Keratinocyte (primary cell): Measurements from ENCODE around the gene SEPTIN5. TPM values are rescaled to one million over a fixed set of nuclear protein-coding genes. Genes with fewer than 3 reads are reported as not detected.

Experiments
- DNase-seq: peaks from one replicate; pipeline ENCODE4 v3.0.0-alpha.2; 2011; ENCODE audit warnings: low read depth, missing footprints, low spot score
- FAIRE-seq: peaks from 2 replicates; lab custom pipeline; 2011; peaks lifted over from hg19 to GRCh38; lab: Jason Lieb, UNC
- H2AFZ ChIP-seq: 2 replicates; pipeline ENCODE4 v1.6.0; 2012; ENCODE audit warnings: low read length, control low read depth, inconsistent platforms; ENCODE audit not compliant: control insufficient read depth
- H3K27ac ChIP-seq: 2 replicates; pipeline ENCODE4 v1.5.1; 2011; ENCODE audit warnings: low read length; ENCODE audit not compliant: control insufficient read depth, insufficient read depth
- H3K27me3 ChIP-seq: 3 replicates; pipeline ENCODE4 v1.6.0; 2011; ENCODE audit warnings: low read length; ENCODE audit not compliant: control insufficient read depth, insufficient read depth; ENCODE audit errors: extremely low read depth
- H3K36me3 ChIP-seq, 2 experiments: 2 replicates in 1 of 2; 3 replicates in 1 of 2; pipeline ENCODE4 v1.5.1; 2011; ENCODE audit warnings: low read length in 2 of 2, mild to moderate bottlenecking in 1 of 2; ENCODE audit not compliant: control insufficient read depth in 2 of 2, insufficient read depth in 2 of 2; ENCODE audit errors: extremely low read depth in 1 of 2
- H3K4me1 ChIP-seq: 3 replicates; pipeline ENCODE4 v1.5.1; 2011; ENCODE audit warnings: low read length; ENCODE audit not compliant: control insufficient read depth, insufficient read depth; ENCODE audit errors: extremely low read depth
- H3K4me2 ChIP-seq: 3 replicates; pipeline ENCODE4 v1.6.0; 2011; ENCODE audit warnings: low read depth, low read length; ENCODE audit not compliant: control insufficient read depth, insufficient read depth; ENCODE audit errors: extremely low read depth
- H3K4me3 ChIP-seq, 3 experiments: fragments of 200-600 bp in 1 of 3; sonication (generic) in 1 of 3; 2 replicates in 2 of 3; 3 replicates in 1 of 3; pipeline ENCODE4 v1.5.1; 2011 to 2016; ENCODE audit warnings: low read length in 3 of 3, mild to moderate bottlenecking in 3 of 3, control low read depth in 2 of 3, inconsistent platforms in 1 of 3, low read depth in 1 of 3, mixed read lengths in 1 of 3, mixed run types in 1 of 3, moderate library complexity in 1 of 3; ENCODE audit not compliant: control insufficient read depth in 2 of 3, insufficient read depth in 2 of 3; ENCODE audit errors: extremely low read depth in 1 of 3
- H3K79me2 ChIP-seq: 2 replicates; pipeline ENCODE4 v1.6.0; 2012; ENCODE audit warnings: low read length; ENCODE audit not compliant: control insufficient read depth, insufficient read depth
- H3K9ac ChIP-seq: 3 replicates; pipeline ENCODE4 v1.6.0; 2011; ENCODE audit warnings: low read length; ENCODE audit not compliant: control insufficient read depth, insufficient read depth; ENCODE audit errors: extremely low read depth
- H3K9me1 ChIP-seq: 3 replicates; pipeline ENCODE4 v1.6.0; 2011; ENCODE audit warnings: low read length; ENCODE audit not compliant: control insufficient read depth, insufficient read depth; ENCODE audit errors: extremely low read depth
- H3K9me3 ChIP-seq: 2 replicates; pipeline ENCODE4 v1.5.1; 2012; ENCODE audit warnings: low read depth, low read length; ENCODE audit not compliant: control insufficient read depth
- H4K20me1 ChIP-seq: 3 replicates; pipeline ENCODE4 v1.6.0; 2011; ENCODE audit warnings: low read length; ENCODE audit not compliant: control insufficient read depth, insufficient read depth; ENCODE audit errors: extremely low read depth
- CTCF ChIP-seq, 3 experiments: IDR thresholded peaks in 1 of 3; conservative IDR thresholded peaks in 1 of 3; optimal IDR thresholded peaks in 1 of 3; 2 replicates in 2 of 3; 3 replicates in 1 of 3; pipeline versions ENCODE3 to v1.5.1; 2011; ENCODE audit warnings: low read length in 3 of 3, mild to moderate bottlenecking in 3 of 3, moderate library complexity in 2 of 3, control low read depth in 1 of 3, inconsistent platforms in 1 of 3; ENCODE audit not compliant: insufficient read depth in 2 of 3; ENCODE audit errors: extremely low read depth in 1 of 3
- EZH2 ChIP-seq: IDR thresholded peaks from one replicate; pipeline ENCODE4 v1.6.1; 2012; ENCODE audit warnings: inconsistent platforms, mild to moderate bottlenecking, low read length, moderate library complexity
- dilution Hi-C: fragments of 300-500 bp; cut with MboI; formaldehyde crosslinking; loops from one replicate; pipeline ENCODE4 v1.7.0; 2020; ENCODE audit warnings: low sequenced_read_pairs; ENCODE audit not compliant: extremely low pct_ligation_motif_present
- polyA plus RNA-seq, 5 experiments: library from polyadenylated mRNA; depleted of rRNA in 3 of 5; stranded (reverse) in 3 of 5; stranded (forward) in 1 of 5; unstranded in 1 of 5; fragments of >200 nt; gene quantifications; 1 replicate in 1 of 5; 2 replicates in 3 of 5; 3 replicates in 1 of 5; pipeline versions ENCODE4 v1.2.1 to v1.2.3, GENCODE V29; 2011 to 2012; ENCODE audit warnings: missing spikeins in 2 of 5, low read depth in 1 of 5, low replicate concordance in 1 of 5

The SEPTIN5 gene
- polyA plus RNA-seq, 1 donor (not counting 4 experiments of a cell fraction or from before 2014, with no cell fraction given), result 2.2 TPM

- FAIRE-seq (no peak), DNase-seq (no peak)
- no peaks in the 10 kb centered on the region for H4K20me1 ChIP-seq
- H3K27me3 ChIP-seq, result peaks cover 55% of the 10 kb centered on the region
- no peak overlapping the region for H3K4me2 ChIP-seq
- no peaks in the 10 kb centered on the region for H3K36me3 ChIP-seq
- no peak for TF ChIP-seq EZH2
- no peak for TF ChIP-seq CTCF (optimal IDR thresholded peaks at IDR 0.05 in 1 of 3, IDR thresholded peaks at IDR 0.05 in 1 of 3, conservative IDR thresholded peaks at IDR 0.05 in 1 of 3; ENCODE audit: extremely low read depth in 1 of 3, insufficient read depth in 2 of 3, low read length in 3 of 3)
- dilution Hi-C loops, result no loop called here
- H3K4me1 ChIP-seq, result peaks cover 4% of the 10 kb centered on the region
- H3K9me1 ChIP-seq, result no peaks in the 10 kb centered on the region
- no peak overlapping the region for H3K27ac ChIP-seq
- no peak overlapping the region for H3K4me3 ChIP-seq
- H3K9ac ChIP-seq, result no peak overlapping the region
- no peaks in the 10 kb centered on the region for H3K9me3 ChIP-seq
- H3K79me2 ChIP-seq, result no peaks in the 10 kb centered on the region
- H2AFZ ChIP-seq, result no peak overlapping the region
Measured at GRCh38 chr22:19754701-19755144, 40.4 kb downstream of the SEPTIN5 start.

GRCh38 chr22:19755145-19755710 is 40.9 kb downstream of the SEPTIN5 start:
- no peak for DNase-seq
- no peak overlapping the region for H3K4me3 ChIP-seq
- H3K27me3 ChIP-seq, result peaks cover 60% of the 10 kb centered on the region
- no peak for FAIRE-seq
- no peaks in the 10 kb centered on the region for H3K9me3 ChIP-seq
- H3K9me1 ChIP-seq, result no peaks in the 10 kb centered on the region
- TF ChIP-seq CTCF (optimal IDR thresholded peaks at IDR 0.05 in 1 of 3, IDR thresholded peaks at IDR 0.05 in 1 of 3, conservative IDR thresholded peaks at IDR 0.05 in 1 of 3; ENCODE audit: extremely low read depth in 1 of 3, insufficient read depth in 2 of 3, low read length in 3 of 3) (no peak), EZH2 (no peak)
- no peak overlapping the region for H3K4me2 ChIP-seq
- no peaks in the 10 kb centered on the region for H4K20me1 ChIP-seq
- no peak overlapping the region for H2AFZ ChIP-seq
- no peak overlapping the region for H3K9ac ChIP-seq
- H3K4me1 ChIP-seq, result peaks cover 6% of the 10 kb centered on the region
- H3K79me2 ChIP-seq, result no peaks in the 10 kb centered on the region
- dilution Hi-C loops, result no loop called here
- H3K27ac ChIP-seq, result no peak overlapping the region
- H3K36me3 ChIP-seq, result no peaks in the 10 kb centered on the region
